Stimulated activated CD4-positive, alpha-beta T cell treated with anti-CD3 and anti-CD28 coated beads, Interleukin-1b, Interleukin-23, amount 100 ng/mL, for 24 hours (primary cell): ENCODE data around the gene PTPRZ1.
A peak's percentile ranks its signal among the peaks of the same experiment; 100 is the strongest.

Source experiments
- DNase-seq, 4 experiments: peaks; one replicate each; pipeline ENCODE4 v3.0.0-alpha.2; 2020; ENCODE audit warnings: low read depth in 4 of 4, low spot score in 1 of 4

The PTPRZ1 gene

DNA sequence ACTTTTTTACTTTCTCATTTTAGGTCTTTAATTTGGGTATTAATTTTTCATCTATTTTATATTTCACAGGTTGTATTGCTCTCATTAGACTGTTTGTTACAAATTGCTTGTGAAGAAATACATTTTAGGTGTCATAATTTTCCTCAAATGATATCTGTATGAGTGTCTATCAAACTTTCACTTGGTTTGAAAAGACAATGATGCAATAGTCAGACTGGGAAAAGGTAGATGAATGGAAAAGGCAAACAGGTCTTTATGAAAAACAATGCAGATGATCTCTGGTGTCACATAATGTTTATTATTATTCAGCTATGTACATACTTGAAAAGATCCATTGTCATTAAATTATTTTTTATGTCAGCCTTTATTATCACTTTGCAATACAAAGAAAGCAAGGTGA, 80.2 kb downstream of the PTPRZ1 start:
- DNase-seq = no peak

- DNase-seq = no peak
Observed at GRCh38 chr7:121953601-121954000, 80.6 kb downstream of the PTPRZ1 start.

DNA sequence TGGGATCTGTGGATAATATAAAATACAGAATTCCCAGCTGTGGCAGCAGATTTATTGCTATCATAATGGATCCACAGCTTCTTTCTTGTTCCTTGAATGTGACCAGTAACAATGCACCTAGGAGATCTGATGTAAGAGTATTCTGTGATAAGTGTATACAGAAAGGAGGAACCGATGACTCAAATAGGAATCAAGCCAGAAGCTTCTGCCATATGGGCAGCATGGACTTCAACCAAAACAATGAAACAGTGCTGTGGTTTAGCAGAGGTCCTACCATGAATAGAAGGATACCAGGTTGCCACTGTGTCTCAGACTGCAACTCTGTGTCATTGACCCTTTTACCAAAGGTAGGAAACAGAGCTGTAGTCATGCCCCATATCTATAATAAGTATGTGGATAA, 81.8 kb downstream of the PTPRZ1 start:
- no peak for DNase-seq

DNA sequence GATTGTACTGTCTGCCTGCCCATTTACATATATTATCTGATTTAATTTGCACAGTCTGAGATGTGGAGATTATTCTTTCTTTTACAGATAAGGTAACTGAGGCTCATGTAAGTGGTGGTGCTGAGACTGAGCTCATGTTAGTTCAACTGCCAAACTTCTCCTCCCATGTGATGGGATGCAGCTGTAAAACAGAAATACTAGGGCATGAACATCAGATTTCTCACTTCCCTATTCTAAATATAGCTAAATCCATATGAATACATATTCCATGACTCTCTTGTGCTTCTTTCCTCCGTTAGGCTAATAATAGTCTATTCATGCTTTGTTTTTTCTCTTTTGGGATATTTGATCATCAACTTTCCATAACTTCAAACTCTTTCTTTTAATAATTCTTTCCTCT, 84.7 kb downstream of the PTPRZ1 start:
- no peak for DNase-seq

GRCh38 chr7:121960678-121961077, 87.7 kb downstream of the PTPRZ1 start:
- no peak for DNase-seq

DNA sequence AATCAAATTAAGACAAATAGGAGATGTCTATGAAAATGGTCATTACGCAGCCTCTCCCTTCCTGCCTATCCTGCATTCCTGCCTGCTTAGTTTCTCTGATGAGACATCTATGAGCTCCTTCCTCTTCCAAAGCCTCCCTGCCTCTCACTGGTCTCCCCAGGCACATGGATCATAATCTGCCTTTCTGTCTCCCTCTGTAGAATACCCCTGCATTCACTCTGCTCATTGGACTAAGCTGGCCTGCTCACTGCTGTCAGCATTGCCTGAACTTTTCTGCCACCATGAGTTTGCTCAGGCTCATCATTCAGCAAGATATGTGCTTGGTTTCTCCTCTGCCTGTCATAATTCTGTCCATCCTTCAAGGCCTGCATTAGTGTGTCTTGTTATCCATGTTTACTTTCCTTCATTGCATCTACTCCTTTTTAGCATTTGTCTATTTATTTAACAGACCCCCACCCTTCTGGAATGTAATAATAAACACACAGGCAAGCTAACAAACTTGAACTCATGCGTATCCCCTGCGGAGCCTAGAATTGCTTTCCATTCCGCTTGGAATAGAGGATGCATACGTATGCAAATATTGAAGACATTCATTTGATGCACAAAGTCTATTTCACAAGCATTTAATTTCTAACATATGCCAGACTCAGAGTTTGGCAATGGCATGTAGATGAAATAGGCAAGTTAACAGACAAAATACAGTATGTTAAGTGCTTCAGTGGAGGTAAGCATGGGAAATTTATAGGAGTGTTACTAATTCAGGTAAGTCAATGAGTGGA, 88.3 kb downstream of the PTPRZ1 start:
- no peak for DNase-seq

- no peak for DNase-seq
Observed at GRCh38 chr7:121966276-121966934, 93.4 kb downstream of the PTPRZ1 start.

- DNase-seq = no peak
Observed at GRCh38 chr7:121966935-121967332, 94.0 kb downstream of the PTPRZ1 start.

DNA sequence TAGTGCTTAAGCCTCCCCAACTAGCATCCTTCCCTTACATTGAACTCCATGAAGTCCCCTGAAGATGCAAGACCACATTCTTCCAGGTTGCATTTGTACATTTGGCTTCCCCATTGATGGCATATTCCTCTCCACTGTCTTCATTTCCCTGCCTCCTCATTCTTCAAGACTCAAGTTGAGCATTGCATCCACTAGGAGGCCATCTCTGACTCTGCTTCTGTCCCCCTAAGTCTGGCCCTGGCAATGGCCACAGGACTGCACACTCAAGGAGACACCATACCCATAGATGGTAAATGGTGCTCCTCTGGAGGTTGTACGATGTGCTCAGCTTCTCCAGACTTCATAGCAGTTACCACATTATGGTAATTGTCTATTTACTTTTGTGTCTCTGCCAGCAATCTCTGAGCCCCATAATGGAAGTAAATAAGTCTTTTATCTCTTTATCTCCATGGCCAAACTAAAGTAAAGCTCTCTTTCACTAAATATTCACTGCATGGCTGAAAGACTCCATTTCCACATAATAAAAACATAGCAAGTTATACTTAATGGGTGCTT, 112.6 kb downstream of the PTPRZ1 start:
- no peak for DNase-seq

DNA sequence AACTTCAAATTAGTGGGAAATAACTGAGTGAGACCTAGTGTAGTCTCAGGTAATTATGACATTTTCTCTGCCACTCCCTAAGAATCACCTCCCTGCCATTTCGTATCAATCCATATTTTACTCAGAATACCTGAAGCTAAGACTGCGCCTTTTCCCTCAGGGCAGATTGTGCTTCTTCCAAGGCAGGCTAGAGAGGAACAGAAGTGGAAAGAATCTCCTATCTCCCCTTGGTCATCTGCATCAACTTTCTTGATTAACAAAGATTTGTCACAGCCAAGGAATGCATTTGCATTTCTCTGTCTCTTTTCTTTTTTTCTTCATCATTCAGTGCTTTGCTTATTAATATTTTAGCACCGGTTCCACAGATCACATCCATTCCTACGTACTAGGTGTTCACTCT, 119.1 kb downstream of the PTPRZ1 start:
- DNase-seq = no peak

DNA sequence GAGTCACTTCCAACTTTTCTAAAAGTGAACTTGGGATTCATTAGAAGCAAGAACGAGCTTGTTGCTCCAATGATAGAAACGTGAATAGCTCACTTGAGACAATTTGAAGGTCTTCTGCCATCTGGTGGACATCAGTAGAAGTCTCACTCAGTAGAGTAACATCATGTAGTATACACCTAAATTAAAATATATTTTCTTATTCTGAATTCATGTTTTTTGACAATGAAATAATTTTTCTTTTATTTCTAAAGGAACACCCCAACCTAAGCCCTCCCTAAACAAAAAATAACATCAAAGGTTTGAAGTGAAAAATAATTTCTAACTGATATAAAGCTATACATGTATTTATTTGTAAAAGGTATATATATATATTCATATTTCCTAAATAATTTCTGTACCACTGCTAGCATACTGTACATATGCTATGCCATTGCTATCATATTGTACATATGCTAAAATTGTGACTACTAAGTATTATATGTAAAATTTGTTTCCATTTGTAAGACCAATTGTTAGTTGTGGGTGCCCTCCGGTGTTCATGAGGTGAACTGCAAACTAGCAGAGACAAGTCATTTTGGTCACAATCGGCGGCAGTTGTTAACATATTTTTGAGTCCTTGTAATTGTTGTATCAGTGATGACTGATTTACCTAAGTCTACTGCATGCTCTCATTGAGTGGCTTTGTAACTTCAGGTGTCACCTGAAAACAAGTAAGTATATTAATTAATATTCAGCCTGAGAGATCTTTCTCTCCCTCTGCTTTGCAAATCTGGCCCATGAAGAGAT, 121.9 kb downstream of the PTPRZ1 start:
- peak in 3 of 4 experiments; percentile 1 to 24 (median 10) for DNase-seq

DNA sequence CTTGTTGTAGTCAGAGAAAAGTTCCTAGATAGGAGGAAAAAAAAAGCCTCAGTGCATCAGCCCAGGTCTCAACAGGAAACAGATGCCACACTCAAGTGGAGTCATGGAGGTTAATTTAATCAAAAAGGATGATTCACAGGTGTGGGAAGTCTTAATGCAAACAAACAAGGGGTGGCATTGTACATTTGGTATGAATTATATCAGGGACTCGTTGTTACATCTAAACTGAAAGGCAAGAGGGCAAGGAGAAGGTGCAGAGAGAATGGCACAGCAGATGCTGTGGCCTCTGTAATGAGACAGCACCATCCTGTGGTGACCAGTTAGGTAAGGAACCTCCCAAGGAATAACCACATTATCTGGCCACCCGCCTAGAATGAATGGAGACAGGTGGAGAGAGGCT, 133.7 kb downstream of the PTPRZ1 start:
- no peak for DNase-seq

GRCh38 chr7:122010116-122010515, 137.2 kb downstream of the PTPRZ1 start:
- DNase-seq = no peak

DNA sequence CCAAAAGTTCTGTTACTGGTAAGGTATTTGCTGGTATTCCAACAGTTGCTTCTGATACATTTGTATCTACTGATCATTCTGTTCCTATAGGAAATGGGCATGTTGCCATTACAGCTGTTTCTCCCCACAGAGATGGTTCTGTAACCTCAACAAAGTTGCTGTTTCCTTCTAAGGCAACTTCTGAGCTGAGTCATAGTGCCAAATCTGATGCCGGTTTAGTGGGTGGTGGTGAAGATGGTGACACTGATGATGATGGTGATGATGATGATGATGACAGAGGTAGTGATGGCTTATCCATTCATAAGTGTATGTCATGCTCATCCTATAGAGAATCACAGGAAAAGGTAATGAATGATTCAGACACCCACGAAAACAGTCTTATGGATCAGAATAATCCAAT, 140.1 kb downstream of the PTPRZ1 start:
- DNase-seq = no peak

DNA sequence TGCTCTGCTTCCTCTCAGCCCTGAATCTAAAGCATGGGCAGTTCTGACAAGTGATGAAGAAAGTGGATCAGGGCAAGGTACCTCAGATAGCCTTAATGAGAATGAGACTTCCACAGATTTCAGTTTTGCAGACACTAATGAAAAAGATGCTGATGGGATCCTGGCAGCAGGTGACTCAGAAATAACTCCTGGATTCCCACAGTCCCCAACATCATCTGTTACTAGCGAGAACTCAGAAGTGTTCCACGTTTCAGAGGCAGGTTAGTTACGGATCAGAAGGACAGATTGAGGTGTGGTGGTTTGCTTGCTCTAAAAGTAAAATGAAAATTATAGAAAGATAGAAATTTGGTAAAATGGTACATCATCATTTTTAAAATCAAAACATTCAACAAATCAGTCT, 140.7 kb downstream of the PTPRZ1 start:
- no peak for DNase-seq

DNA sequence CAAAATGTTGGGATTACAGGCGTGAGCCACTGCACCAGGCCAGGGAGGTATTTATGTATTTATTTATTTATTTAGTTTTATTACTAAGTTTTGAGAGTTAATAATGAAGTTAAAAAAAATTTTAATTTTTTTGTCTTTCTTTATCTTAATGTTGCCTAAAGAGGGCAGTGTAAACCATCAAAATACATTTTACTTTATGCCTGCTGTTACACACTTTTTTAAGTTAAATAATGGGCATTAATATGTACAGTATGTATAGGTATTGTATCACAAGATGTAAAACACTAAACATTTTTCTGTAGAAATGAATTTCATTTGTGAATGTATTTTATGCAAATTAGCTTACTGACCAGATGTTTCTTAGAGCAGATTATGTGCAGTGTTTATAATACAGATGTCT, 141.7 kb downstream of the PTPRZ1 start:
- DNase-seq = no peak

DNA sequence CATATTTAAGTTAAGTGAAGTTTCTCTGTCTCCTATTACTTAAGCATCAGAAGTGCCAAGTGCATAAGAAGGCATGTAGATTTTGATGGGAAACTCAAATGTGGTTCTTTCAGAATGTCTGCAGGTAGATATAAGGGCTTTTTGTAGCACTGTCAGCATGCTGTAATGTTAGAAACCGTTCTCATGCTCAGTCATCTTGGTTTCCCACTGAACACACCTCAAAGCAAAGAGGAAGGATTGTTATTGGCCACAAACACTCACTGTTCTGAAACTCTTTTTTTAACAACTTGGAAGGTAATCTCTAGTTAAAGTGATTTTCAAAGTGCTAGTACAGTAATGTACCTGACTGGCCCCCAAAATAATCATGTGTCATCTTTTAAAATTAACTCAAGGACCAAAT, 145.1 kb downstream of the PTPRZ1 start:
- DNase-seq = no peak

DNA sequence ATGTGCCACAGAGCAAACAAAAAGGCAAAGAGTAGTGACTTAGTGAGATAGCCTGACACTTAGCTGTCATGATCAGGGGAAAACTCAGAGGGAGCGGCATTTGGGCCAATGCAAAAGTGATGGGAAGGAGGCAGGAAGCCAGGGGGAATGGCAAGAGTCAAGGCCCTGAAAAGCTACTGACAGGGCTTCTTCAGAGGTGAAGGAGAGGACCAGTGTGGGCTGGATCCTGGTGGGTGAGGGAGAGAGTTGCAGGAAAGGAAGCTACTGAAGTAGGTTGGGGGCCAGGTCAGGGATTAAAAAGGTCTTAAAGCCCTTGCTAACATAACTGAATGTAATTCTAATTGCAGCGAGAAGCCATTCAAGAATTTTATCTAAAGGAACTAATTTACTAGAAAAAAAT, 154.1 kb downstream of the PTPRZ1 start:
- DNase-seq = no peak

GRCh38 chr7:122033641-122034040, 160.7 kb downstream of the PTPRZ1 start:
- DNase-seq = no peak

- DNase-seq = no peak
Observed at GRCh38 chr7:122035876-122036275, 162.9 kb downstream of the PTPRZ1 start.

DNA sequence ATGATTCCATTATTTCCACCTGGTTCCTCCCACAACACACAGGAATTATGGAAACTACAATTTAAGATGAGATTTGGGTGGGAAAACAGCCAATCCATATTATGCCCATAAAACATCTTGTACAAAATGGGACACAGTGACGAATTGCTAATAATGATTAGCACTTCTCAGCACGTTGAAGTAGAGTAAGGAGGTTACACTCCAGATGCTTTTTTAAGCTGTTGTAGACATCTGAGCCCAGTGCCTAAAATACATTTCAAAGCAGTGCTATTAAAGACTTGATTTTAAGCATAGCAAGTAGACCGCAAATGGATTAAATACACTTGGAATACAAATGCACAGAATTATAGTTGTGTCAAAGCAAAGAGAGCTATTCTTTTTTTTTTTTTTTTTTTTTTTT, 165.2 kb downstream of the PTPRZ1 start:
- no peak for DNase-seq

- no peak for DNase-seq
Observed at GRCh38 chr7:122038904-122039303, 165.9 kb downstream of the PTPRZ1 start.
